GM19025 (cell line): ENCODE results near the gene TTC7B.

Experiments used
- ATAC-seq: cut with Tn5 transposase; IDR thresholded peaks from one replicate; pipeline ENCODE4 v1.9.1; 2021; ENCODE audit warnings: mild to moderate bottlenecking, low read depth, moderate library complexity; ENCODE audit not compliant: unreplicated experiment

TTC7B gene

DNA sequence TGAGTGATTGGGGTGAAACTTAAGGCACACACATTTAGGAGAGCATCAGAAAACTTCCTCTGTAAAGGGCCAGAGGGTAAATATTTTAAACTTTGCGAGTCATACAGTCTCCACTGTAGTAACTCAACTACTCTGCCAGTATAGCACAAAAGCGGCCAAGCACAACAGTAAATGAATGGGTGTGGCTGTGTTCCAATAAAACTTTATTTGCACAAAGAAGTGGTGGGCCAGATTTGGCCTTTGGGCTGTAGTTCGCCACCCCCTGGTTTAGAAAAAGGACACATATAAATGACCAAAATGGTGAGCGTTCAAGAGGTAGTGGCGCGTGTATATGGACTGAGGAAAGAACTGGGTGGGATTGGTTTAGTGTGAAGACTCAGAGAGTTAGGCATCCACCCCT lies 309.5 kb downstream of the TTC7B start:
- ATAC-seq, result no peak

DNA sequence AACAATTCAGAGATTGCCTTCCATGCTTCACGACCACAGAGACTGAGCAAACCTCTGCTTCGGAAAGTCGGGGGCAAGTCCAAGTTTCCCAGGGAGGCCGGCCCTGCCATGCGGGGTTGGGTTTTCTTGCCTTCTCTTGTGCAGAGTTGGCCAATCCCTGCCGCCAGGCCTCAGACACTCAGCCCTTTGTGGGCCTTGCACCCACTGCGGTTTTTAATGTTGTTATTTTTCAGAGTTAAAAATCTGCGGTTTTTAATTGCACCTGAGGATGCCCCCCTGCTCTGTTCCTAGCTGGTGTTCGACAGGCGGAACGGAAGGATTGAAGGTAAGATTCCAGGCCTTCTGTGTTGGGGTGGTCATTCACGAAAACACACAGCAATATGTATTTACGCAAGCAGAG lies 310.7 kb downstream of the TTC7B start:
- no peak for ATAC-seq

DNA sequence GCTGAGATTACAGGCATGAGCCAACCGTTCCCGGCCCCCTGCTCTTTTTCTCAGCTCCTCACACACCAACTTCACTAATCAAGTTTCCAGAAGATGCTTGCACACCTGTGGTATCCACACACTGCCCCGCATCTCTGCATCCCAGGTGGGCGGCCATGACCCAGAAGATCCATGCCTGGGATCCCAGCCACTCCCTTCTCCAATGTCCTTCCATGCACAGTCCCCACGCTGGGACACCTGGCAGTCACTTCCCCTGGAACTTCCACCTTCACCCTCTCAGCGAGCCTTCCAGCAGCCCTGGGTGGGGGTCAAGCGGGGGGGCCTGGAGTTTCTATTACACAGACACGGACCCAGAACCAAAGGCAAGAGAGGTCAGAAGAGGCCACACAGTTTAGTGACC lies 311.6 kb downstream of the TTC7B start:
- ATAC-seq, result no peak

- ATAC-seq, result no peak
Measured at GRCh38 chr14:90503582-90503981, 312.6 kb downstream of the TTC7B start.

GRCh38 chr14:90502760-90503159 lies 313.5 kb downstream of the TTC7B start:
- ATAC-seq, result no peak

DNA sequence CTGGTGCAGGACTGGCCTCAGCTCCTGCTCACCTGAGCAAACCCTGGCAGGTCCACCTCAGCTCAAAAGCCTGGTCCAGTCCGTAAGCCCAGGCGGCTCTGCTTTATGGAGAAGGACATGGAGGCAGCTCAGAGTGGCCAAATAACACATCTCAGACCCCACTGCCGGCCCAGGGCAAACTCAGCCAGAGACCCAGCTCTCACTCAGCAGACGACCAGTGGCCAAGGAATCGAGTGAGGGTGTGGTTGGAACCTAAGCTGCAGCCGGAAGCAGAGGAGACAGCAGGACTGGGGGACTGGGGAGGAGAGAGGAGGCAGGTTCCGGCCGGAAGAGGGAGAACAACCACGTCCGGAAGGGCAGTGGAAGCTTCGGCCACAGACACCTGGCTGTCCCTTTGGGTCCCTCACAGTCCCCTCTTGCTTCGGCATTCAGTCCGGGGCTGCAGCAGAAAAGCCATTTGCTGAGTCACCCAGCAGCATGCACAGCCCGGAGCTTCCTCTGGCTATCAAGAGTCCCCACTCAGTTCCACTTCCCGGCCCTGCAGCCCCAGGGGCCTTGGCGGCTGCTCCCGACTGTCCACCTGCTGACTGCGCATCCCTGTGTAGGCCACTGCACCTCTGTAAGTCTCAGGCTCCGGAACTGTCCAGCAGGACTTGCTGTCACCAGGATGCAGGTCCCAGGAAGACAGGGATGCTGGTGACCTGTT lies 315.4 kb downstream of the TTC7B start:
- ATAC-seq, result no peak

DNA sequence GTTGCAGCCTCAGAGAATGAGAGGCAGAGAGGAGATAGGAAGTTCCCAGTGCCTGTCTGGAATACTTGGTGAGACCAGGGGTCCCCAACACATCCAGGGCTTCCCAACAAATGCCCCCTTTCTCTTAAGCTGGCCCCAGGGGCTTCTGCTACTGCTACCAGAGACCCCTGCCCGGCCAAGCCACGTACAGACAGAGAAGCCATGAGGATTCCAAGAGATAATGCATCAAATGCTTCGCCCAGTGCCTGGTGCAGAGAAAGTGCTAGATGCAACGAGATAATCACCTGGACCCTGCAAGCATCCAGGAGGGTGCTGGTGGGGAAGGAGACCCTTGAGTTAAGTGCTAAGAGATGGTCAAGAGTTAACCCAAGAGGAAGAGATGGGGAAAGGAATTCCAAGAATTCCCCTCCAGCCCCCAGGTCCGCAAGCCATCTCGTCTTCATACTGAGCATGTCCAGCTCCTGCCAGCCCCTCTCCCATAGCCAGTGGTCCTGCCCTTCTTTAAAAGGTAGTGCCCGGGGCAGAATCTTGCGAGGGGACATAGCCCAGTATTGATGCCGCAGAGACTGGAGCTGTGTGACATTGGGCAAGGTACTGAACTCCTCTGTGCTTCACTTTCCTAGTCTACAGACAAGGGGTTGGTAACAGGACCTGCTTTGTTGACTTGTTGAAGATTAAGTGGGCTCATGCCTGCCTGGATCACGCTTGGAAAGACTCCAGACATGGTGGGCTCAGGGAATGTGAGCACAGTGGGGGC lies 316.1 kb downstream of the TTC7B start:
- no peak for ATAC-seq

DNA sequence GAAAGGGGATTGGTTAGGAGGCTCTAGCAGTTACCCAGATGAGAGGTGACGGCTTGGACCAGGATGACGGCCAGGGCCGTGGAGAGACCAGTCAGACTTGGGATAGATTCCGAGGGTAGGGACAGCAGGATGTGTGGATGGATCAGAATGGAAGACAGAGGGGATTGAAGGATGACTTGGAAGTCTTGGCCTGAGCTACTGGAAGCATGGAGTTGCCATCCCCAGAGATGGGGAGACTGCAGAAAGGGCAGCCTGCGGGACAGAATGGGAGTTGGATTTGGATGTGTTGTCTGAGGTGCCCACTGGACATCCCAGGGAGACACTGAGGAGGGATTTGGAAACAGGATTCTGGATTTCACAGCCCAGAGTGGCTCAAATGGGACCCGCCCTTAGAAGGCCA lies 317.1 kb downstream of the TTC7B start:
- ATAC-seq, result no peak

DNA sequence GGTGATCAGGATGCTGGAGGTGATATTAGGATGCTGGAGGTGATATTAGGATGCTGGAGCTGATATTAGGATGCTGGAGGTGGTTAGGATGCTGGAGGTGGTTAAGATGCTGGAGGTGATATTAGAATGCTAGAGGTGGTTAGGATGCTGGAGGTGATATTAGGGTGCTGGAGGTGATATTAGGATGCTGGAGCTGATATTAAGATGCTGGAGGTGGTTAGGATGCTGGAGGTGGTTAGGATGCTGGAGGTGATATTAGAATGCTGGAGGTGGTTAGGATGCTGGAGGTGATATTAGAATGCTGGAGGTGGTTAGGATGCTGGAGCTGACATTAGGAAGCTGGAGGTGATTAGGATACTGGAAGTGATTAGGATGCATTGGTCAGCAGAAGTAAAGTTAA lies 318.0 kb downstream of the TTC7B start:
- no peak for ATAC-seq

- ATAC-seq, result no peak
Measured at GRCh38 chr14:90496379-90496778, 319.9 kb downstream of the TTC7B start.

- no peak for ATAC-seq
Measured at GRCh38 chr14:90495357-90496276, 320.6 kb downstream of the TTC7B start.

- ATAC-seq, result no peak
Measured at GRCh38 chr14:90491911-90492531, 324.2 kb downstream of the TTC7B start.

GRCh38 chr14:90491221-90491885 lies 324.9 kb downstream of the TTC7B start:
- ATAC-seq, result no peak

- ATAC-seq, result no peak
Measured at GRCh38 chr14:90490720-90491050, 325.5 kb downstream of the TTC7B start.

DNA sequence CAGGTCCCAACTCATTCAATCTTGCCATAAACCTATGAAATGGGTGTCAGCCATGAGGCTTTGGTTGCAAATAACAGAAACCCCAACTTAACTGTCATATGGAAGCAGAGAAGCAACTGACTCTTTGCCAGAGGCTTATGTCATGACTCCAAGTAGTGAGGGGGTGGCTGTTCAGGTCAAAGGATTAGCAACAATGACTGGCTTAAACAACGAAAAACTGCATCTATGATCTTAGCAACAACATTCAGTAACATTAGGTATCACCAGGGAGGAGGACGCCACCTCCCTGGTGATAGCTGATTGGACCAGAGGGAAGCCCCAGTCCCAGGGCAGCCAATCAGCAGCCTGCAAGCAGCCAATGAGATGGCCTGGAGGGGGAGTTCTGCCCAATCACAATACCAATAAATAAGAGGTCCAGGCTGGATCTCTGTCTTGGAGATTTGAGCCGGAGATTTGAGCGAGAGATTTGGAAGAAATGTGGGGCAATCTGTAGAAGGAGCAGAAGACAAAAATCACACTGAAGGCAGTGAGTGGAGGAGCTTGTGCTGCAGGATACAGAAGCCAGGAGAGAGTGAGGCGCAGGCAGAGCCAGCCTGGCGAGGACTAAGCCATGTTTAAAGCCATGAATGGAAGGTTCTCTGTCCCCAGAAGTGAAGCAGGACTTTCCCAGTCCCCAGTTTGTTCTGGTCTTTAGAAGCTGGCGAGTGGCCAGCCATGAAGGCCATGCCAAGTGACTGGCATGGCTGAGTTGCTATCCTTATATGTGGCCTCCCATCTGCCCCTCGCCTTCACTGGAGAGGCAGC lies 326.1 kb downstream of the TTC7B start:
- no peak for ATAC-seq

DNA sequence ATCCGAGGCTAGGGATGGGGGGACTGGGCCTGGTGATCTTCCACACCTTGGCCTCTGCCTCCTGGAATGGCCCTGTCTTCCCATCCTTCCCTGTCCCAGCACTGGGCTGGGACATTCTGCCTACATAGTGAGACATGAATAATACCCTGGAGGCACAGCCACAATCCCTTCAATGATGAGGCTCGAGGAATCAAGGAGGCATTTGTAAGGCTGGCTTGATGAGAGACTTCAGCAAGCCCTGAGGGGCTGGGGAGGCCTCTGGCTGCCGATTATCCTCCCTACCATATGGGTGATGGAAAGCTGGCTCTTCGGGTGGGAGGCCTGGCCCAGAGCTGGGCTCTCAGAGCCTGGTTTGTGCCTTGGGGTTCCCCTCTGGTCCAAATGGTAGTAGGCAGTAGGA lies 326.9 kb downstream of the TTC7B start:
- no peak for ATAC-seq

DNA sequence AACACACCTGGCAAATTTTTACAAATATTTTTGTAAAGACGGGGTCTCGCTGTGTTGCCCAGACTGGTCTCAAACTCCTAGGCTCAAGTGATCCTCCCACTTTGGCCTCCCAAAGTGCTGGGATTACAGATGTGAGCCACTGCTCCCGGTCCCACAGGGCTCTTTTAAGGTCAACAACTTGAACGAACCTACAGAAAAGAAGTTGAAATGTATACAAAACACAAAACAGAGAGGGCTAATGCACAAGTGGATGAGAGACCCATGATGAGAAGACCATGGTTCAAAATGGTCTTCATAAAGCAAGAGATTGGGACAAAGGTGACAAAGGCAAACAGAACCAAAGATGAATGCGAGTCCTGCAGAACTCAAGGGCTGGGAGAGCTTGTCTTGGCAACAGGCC lies 328.0 kb downstream of the TTC7B start:
- ATAC-seq, result no peak

DNA sequence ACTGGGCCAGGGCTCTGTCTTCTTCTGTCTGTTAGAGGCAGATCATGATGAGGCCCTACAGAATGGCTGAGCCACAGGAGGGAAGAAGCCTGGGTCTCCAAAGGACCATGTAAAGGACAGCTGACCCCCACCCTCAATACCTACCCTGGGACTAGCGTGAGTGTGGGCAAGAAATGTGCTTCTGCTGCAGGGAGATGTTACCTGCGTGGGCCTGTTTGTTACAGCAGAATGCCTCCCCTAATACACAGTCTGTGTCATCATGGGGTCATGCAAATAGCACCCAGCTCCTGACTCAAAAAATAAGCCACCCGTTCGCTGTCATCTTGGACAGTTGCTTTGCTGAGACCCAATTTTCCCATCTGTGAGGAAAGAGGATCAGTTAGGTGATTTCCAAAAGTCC lies 328.8 kb downstream of the TTC7B start:
- ATAC-seq, result no peak

DNA sequence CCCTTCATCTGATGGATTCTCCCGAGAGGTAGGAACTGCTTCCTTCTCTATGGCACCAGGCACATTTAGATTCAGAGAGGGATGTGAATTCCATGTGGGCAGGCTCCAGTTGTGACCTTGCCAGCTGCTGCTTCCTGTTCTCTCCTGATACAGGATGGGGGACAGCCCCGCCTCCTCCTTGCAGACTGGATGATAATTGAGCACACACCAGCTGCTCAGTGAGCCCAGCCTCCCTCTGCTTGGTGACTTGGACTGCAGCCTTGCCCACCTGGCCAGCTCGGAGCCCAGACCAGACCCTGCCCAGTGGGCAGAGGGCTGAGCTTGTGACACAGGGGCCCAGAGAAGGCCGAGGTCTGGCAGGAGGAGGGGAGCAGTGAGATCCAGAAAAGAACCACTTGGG lies 329.2 kb downstream of the TTC7B start:
- no peak for ATAC-seq

- ATAC-seq, result no peak
Measured at GRCh38 chr14:90484291-90484690, 331.9 kb downstream of the TTC7B start.
